Measurements from ENCODE around the gene PCSK2. TPM values are rescaled to one million over a fixed set of nuclear protein-coding genes. Genes with fewer than 3 reads are reported as not detected.
A peak's percentile ranks its signal among the peaks of the same experiment; 100 is the strongest.

The PCSK2 gene
- total RNA-seq, 1 experiment from 2014 or later = not detected

GRCh38 chr20:17480696-17481095, 253.9 kb downstream of the PCSK2 start:
- no peak for DNase-seq (ENCODE audit: low read depth)

GRCh38 chr20:17481661-17482060, 254.8 kb downstream of the PCSK2 start:
- DNase-seq (ENCODE audit: low read depth) = no peak

DNA sequence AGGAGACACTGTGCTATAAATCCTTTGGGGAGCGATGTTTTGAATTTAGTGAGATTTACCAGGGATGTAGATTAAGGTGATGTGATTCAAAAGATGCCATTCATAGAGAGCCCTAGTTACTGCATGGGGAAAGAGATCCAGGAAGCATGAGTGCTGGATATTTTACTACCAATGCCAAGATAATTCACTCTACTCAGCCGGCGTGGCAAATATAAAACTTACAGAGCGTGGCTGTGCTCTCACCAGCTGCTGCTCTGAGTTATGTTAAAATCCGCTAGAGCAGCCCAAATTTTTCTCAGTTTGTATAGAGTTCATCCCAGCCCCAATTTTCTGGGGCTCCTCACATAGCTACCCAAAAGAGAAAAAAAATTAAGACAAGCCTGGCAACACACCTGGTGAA, 255.7 kb downstream of the PCSK2 start:
- DNase-seq (ENCODE audit: low read depth) = no peak

DNA sequence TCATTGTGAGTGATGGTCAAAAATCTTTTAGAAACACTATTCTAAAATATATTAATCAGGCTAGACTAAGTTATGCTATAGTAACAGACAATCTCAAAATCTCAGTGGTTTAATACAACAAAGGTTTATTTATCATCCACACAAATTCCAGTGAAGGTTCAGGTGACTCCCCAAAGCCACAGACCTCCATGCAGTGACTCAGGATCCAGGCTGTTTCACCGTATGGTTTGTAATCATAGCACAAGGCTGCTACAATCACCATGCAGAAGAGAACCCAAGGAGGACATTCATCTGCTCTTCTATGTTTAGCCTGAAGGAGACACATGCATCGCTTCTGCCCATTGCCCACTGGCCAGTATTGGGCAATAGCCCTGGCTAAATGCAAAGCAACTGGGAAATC, 258.2 kb downstream of the PCSK2 start:
- DNase-seq (ENCODE audit: low read depth) = no peak

DNA sequence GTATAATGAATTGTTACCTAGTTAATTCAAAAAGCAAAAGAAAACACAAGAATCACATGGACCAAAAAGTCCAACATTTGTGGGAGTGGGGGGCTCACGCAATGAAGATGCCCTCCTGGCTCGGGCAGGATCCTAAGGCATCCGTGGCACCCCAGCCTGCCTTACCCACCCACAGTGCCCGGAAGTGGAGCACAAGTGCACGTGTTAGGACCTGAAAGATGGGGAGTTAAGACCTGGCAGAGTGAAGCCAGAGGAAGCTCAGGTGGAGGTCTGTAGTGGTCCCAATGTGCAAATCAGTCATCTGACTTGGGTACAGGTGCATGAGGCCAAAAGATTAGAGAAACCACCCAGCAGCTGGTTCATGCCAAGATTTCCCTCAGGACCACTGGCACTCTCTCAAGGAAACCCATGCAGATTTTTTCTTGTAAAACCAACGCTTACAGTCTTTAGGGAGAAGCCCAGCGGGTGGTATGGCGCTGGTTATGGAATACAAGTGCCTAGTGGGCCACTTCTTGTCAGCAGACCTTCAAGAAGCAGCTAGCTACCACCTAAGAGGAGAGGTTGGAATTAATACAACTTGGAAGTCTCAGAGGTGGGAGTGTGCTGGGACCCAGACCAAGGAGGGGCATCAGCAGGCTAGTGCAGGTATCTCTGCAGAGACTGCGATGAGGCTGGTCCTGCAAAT, 262.2 kb downstream of the PCSK2 start:
- no peak for DNase-seq (ENCODE audit: low read depth)

DNA sequence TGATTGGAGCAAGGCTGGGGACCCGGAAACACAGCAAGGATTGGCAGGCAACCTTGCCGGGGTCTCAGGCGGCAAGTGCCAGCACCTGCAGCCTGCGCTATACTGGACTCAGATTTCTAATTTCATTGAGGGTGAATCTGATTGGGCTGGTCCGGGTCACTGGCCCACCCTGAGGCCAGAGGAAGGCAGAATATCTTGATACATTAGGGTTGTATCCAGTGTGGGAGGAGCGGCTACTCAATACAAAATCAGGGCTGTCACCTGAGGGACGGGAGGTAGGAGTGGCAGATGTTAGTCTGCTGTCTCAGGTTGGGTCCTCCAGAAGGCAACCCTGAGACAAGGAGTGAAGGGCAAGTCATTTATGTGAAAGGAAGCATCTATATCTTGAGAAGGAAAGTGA, 263.7 kb downstream of the PCSK2 start:
- no peak for DNase-seq (ENCODE audit: low read depth)

GRCh38 chr20:17491041-17491440, 264.2 kb downstream of the PCSK2 start:
- DNase-seq (ENCODE audit: low read depth) = no peak

- no peak for DNase-seq (ENCODE audit: low read depth)
Measured at GRCh38 chr20:17491488-17491887, 264.6 kb downstream of the PCSK2 start.

GRCh38 chr20:17493173-17493572, 266.3 kb downstream of the PCSK2 start:
- no peak for DNase-seq (ENCODE audit: low read depth)

GRCh38 chr20:17494201-17494600, 267.4 kb downstream of the PCSK2 start:
- DNase-seq (ENCODE audit: low read depth) = no peak

GRCh38 chr20:17495826-17496225, 269.0 kb downstream of the PCSK2 start:
- no peak for DNase-seq (ENCODE audit: low read depth)

DNA sequence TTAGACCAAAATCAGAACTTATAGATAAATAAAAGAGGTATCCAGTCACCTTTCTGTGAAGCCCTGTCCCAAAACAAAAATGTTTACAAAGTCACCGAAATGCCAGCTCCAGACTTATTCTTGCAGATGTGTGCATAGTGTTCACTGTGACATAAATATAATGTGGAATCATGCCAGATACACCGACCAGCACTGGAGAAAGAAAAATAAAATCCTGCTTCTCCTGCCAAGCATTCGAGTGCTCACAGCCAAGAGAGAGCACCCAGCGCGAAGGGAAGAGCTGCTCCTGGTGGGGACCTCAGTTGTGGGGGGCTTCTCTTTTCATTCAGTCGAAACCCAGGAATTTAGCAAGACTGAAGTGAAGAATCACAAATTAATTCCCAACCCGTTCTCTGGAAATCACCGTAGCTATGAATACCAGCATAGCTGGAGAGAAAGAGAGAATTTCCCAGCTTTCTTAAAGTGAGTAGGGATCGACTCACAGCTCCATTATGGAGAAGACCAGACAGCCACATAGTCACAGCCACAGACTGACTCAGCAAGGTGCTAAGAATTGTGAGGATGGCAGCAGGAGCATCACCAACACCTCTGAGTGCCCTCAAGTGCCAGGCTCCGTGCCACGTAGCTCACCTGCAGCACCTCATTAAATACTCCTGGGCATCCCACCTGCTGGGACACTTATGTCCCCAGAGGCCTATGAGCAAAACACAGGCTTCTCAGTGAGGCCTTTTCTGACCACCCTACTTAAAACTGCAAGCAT, 271.2 kb downstream of the PCSK2 start:
- DNase-seq (ENCODE audit: low read depth) = no peak

DNA sequence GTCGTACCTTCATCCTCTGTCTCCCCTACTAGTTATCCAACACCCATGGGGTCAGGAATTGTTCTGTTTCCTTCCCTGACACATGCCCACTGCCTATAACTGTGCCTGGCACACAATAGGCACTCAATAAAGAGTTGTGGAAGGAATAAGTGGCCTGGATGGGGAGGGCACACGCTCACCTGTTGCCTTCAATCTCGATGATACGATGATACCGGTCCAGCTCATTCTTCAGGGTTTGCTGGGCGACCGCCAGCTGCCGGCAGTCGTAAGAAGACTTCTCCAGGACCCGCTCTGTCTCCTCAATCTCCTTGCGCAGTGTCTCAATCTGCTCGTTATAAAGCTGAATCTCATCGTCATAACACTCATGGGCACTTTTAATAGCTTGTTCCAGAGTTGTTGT, 271.8 kb downstream of the PCSK2 start:
- DNase-seq (ENCODE audit: low read depth) = no peak

DNA sequence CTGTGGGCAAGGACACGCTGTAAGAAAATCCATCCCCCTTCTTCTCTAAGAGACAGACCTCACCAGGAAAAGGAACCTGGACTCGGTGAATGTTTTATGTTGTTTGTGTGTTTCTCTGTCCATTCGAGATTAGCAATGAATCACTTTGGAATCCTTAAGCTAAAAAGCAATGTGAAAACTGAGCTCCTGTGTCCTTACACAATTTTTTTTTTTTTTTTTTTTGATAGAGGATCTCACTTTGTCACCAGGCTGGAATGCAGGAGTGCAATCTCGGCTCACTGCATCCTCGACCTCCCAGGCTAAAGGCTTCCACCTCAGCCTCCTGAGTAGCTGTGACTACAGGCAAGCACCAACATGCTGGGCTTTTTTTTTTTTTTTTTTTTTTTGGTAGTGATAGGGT, 272.2 kb downstream of the PCSK2 start:
- DNase-seq (ENCODE audit: low read depth) = no peak

GRCh38 chr20:17500271-17500670, 273.4 kb downstream of the PCSK2 start:
- DNase-seq (ENCODE audit: low read depth) = no peak

- no peak for DNase-seq (ENCODE audit: low read depth)
Measured at GRCh38 chr20:17500826-17501225, 274.0 kb downstream of the PCSK2 start.

DNA sequence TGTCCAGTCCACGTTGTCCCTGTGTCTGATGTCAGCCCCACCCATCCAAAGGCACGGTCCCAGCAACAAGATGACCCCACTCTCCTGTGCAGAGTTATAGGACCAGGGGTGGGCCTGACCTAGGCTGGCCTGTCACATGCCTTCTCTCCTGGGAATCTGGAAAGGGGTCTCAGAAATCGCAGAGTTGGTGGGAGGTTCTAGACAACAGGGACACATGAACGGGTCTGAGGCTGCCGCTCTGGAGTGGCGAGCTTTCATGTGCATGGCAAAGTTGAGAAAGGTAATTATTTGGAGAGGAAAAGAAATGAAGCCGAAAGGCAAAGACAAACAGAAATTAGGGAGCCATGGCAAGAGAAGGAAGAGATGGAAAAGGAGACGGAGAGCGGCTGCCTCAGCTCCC, 274.9 kb downstream of the PCSK2 start:
- DNase-seq (ENCODE audit: low read depth) = no peak

- DNase-seq (ENCODE audit: low read depth) = no peak
Measured at GRCh38 chr20:17502105-17502504, 275.3 kb downstream of the PCSK2 start.

DNA sequence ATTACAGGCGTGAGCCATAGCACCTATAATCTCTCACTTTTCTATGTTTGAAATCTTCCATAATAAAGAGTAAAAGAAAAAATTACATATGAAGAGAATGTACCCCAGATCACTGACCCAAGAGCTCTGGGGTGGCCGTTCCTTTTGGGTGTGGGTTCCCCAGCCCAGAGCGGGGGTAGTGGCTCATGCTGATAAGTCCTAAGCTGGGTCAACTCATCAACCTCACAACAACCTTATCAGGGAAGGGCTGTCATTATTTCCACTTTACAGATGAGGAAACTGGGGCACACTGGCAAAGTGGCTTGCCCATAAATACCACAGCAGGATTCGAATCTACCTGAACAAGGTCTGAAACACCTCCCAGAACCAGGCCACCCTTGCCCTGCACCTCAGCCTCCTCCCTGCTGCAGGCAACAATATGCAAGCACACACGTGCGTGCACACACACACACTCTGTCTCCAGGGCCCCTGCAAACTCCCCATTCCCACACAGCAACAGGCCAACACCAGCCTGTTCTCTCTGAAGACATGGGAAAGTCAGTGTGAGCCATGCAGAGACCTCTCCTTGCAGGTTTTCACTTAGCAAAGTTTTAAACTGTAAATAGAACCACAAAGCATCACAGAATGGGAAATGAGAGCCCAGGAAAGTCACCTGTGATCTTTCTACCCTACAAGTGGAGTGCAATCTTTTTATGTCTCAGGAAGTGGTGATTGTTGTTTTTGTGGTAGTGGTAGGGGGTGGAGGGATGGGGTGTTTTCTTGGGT, 276.6 kb downstream of the PCSK2 start:
- DNase-seq (ENCODE audit: low read depth) = no peak

DNA sequence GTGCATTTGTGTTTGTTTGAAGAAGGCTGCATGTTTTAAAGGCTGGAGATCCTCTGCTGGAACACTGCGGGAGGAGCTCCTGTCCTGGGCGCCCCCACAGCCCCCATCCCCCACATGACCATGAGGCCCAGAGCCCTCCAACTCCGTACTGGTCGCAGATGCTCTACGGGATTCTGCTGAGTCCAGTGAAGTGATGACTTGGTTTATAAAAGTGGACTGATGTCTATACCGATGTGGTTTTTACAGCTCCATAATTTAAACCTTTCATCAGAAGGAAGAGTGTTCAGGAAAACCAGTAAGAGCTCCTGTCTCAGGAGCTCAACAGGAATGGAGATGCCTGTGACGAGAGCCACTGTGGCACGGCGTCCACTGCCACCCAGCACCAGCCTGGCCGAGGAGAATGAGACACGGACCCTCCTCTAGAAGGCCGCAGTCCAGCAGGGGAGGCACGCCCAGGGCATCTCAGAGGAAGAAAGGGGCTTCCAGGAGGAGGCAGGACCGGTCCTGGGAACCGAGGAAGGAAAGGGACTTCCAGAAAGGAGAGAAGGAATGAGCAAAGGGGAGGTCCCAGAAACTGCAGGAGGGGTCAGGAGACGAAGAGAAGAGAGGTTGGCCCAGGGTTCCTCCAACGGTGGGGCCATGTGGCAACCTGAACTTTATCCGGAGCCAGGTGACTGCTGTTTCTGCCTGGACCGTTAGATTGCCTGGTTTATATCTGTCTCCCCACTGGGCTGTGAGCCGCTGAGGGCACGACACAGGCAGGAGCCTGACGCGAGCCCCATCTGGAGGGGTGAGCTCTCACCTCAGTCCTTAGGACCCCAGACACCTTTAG, 277.4 kb downstream of the PCSK2 start:
- DNase-seq (ENCODE audit: low read depth) = peak; percentile 9

- DNase-seq (ENCODE audit: low read depth) = peak; percentile 71
Measured at GRCh38 chr20:17504898-17505635, 278.2 kb downstream of the PCSK2 start.

All from RPMI7951 (cell line).